GM23338 (cell line): ENCODE results near the gene SDR39U1. TPM values are rescaled to one million over a fixed set of nuclear protein-coding genes. Genes with fewer than 3 reads are reported as not detected.

Experiments
- ATAC-seq: fragments of 200-7000 bp; cut with Tn5 transposase; 3 replicates; pipeline ENCODE4 v1.9.1; 2020
- DNase-seq: peaks from one replicate; pipeline ENCODE4 v3.0.0-alpha.2; 2015; ENCODE audit warnings: low spot score
- H2AFZ ChIP-seq: fragments of 200-600 bp; sonication (generic); 2 replicates; pipeline ENCODE4 v1.8.0; 2016; ENCODE audit warnings: antibody characterized with exemption, mild to moderate bottlenecking, moderate library complexity
- H3F3A ChIP-seq: fragments of 200-600 bp; sonication (generic); replicated peaks from 2 replicates; pipeline ENCODE4 v1.8.0; 2017; ENCODE audit warnings: antibody characterized with exemption, mixed run types, low read depth
- H3K27ac ChIP-seq: fragments of 200-600 bp; sonication (generic); 2 replicates; pipeline ENCODE4 v1.6.1; 2016; ENCODE audit warnings: low read depth
- H3K27me3 ChIP-seq: fragments of 200-600 bp; sonication (generic); 2 replicates; pipeline ENCODE4 v1.8.0; 2016; ENCODE audit warnings: mild to moderate bottlenecking, mixed run types, moderate library complexity; ENCODE audit not compliant: insufficient read depth
- H3K36me3 ChIP-seq: fragments of 200-600 bp; sonication (generic); 2 replicates; pipeline ENCODE4 v1.8.0; 2016; ENCODE audit warnings: mild to moderate bottlenecking; ENCODE audit not compliant: insufficient read depth
- H3K4me1 ChIP-seq: fragments of 200-600 bp; sonication (generic); 2 replicates; pipeline ENCODE4 v1.8.0; 2016; ENCODE audit warnings: mild to moderate bottlenecking, moderate library complexity; ENCODE audit not compliant: insufficient read depth
- H3K4me2 ChIP-seq: fragments of 200-600 bp; sonication (generic); 2 replicates; pipeline ENCODE4 v1.7.1; 2017; ENCODE audit warnings: mixed run types
- H3K4me3 ChIP-seq: fragments of 200-600 bp; sonication (generic); 2 replicates; pipeline ENCODE4 v1.6.1; 2016; ENCODE audit warnings: mixed run types
- H3K79me2 ChIP-seq: fragments of 200-600 bp; sonication (generic); replicated peaks from 2 replicates; pipeline ENCODE4 v1.8.0; 2017; ENCODE audit warnings: mild to moderate bottlenecking; ENCODE audit not compliant: insufficient read depth
- H3K9me2 ChIP-seq: fragments of 200-600 bp; sonication (generic); 2 replicates; pipeline ENCODE4 v1.8.0; 2017; ENCODE audit not compliant: insufficient read depth
- H4K20me1 ChIP-seq: fragments of 200-600 bp; sonication (generic); replicated peaks from 2 replicates; pipeline ENCODE4 v1.8.0; 2017; ENCODE audit warnings: mild to moderate bottlenecking; ENCODE audit not compliant: insufficient read depth
- H3K27ac Mint-ChIP-seq: 2 replicates; pipeline ENCODE4 v1.8.0; 2020; ENCODE audit warnings: inconsistent platforms, mild to moderate bottlenecking, moderate library complexity, mixed read lengths
- H3K27me3 Mint-ChIP-seq: 3 replicates; pipeline ENCODE4 v1.8.0; 2022; ENCODE audit warnings: low read depth, mild to moderate bottlenecking, moderate library complexity, mixed read lengths, inconsistent platforms; ENCODE audit not compliant: insufficient read depth, poor library complexity
- H3K36me3 Mint-ChIP-seq: 3 replicates; pipeline ENCODE4 v1.8.0; 2021; ENCODE audit warnings: low read depth, mild to moderate bottlenecking, inconsistent platforms, moderate library complexity, mixed read lengths
- H3K4me1 Mint-ChIP-seq: 3 replicates; pipeline ENCODE4 v1.8.0; 2020; ENCODE audit warnings: mild to moderate bottlenecking, inconsistent platforms, mixed read lengths
- H3K4me3 Mint-ChIP-seq: 3 replicates; pipeline ENCODE4 v1.8.0; 2021; ENCODE audit warnings: moderate library complexity, mild to moderate bottlenecking, inconsistent platforms, mixed read lengths
- H3K9me3 Mint-ChIP-seq: 3 replicates; pipeline ENCODE4 v1.8.0; 2020; ENCODE audit warnings: moderate library complexity, mild to moderate bottlenecking, inconsistent platforms, mixed read lengths
- ETS1 ChIP-seq: IDR thresholded peaks from 2 replicates; pipeline ENCODE4 v1.6.1; 2016; ENCODE audit warnings: antibody characterized with exemption
- EZH2 ChIP-seq: fragments of 200-600 bp; sonication (generic); IDR thresholded peaks from one replicate; pipeline ENCODE4 v1.8.0; 2017; ENCODE audit warnings: antibody characterized with exemption, mild to moderate bottlenecking, low read depth; ENCODE audit not compliant: unreplicated experiment
- EZH2phosphoT487 ChIP-seq: fragments of 200-600 bp; sonication (generic); IDR thresholded peaks from one replicate; pipeline ENCODE4 v1.8.1; 2018; ENCODE audit warnings: antibody characterized with exemption; ENCODE audit not compliant: unreplicated experiment
- POLR2AphosphoS5 ChIP-seq: IDR thresholded peaks from 2 replicates; pipeline ENCODE4 v1.6.1; 2016; ENCODE audit warnings: antibody characterized with exemption, low read depth
- STAT1 ChIP-seq: IDR thresholded peaks from one replicate; pipeline ENCODE4 v1.6.1; 2016; ENCODE audit warnings: antibody characterized with exemption; ENCODE audit not compliant: unreplicated experiment
- ZNF114 ChIP-seq: fragments of 250-450 bp; sonication (Bioruptor Pico); IDR thresholded peaks from 2 replicates; pipeline ENCODE4 v1.5.0; 2020; ENCODE audit warnings: mild to moderate bottlenecking, moderate library complexity
- ZNF331 ChIP-seq: fragments of 250-450 bp; sonication (Bioruptor Pico); IDR thresholded peaks from 2 replicates; pipeline ENCODE4 v1.5.0; 2020; ENCODE audit warnings: low read depth, mild to moderate bottlenecking, moderate library complexity
- polyA plus RNA-seq: library from polyadenylated mRNA; unstranded; fragments of >200 nt; fragmentation: Nextera tagmentation; extraction: Ambion mirVana; gene quantifications from 2 replicates; pipeline ENCODE4 v1.2.1, GENCODE V29; 2016
- total RNA-seq: library from RNA; depleted of rRNA; stranded (reverse); fragments of >200 nt; shearing (Covaris generic); gene quantifications from 2 replicates; pipeline ENCODE4 v1.2.3, GENCODE V29; 2014
- TF ChIP-seq, protein P1 (sequence below): fragments of 250-450 bp; sonication (Bioruptor Pico); IDR thresholded peaks from 2 replicates; pipeline ENCODE4 v1.5.0; 2020; ENCODE audit warnings: mild to moderate bottlenecking, moderate library complexity

The SDR39U1 gene
- total and polyA plus RNA-seq, 2 experiments from 2014 or later = 22.9 to 66.5 TPM

- TF ChIP-seq EZH2 (no peak), ZNF114 (CRISPR knock-in tag) (no peak)
- TF ChIP-seq, protein P1, sequence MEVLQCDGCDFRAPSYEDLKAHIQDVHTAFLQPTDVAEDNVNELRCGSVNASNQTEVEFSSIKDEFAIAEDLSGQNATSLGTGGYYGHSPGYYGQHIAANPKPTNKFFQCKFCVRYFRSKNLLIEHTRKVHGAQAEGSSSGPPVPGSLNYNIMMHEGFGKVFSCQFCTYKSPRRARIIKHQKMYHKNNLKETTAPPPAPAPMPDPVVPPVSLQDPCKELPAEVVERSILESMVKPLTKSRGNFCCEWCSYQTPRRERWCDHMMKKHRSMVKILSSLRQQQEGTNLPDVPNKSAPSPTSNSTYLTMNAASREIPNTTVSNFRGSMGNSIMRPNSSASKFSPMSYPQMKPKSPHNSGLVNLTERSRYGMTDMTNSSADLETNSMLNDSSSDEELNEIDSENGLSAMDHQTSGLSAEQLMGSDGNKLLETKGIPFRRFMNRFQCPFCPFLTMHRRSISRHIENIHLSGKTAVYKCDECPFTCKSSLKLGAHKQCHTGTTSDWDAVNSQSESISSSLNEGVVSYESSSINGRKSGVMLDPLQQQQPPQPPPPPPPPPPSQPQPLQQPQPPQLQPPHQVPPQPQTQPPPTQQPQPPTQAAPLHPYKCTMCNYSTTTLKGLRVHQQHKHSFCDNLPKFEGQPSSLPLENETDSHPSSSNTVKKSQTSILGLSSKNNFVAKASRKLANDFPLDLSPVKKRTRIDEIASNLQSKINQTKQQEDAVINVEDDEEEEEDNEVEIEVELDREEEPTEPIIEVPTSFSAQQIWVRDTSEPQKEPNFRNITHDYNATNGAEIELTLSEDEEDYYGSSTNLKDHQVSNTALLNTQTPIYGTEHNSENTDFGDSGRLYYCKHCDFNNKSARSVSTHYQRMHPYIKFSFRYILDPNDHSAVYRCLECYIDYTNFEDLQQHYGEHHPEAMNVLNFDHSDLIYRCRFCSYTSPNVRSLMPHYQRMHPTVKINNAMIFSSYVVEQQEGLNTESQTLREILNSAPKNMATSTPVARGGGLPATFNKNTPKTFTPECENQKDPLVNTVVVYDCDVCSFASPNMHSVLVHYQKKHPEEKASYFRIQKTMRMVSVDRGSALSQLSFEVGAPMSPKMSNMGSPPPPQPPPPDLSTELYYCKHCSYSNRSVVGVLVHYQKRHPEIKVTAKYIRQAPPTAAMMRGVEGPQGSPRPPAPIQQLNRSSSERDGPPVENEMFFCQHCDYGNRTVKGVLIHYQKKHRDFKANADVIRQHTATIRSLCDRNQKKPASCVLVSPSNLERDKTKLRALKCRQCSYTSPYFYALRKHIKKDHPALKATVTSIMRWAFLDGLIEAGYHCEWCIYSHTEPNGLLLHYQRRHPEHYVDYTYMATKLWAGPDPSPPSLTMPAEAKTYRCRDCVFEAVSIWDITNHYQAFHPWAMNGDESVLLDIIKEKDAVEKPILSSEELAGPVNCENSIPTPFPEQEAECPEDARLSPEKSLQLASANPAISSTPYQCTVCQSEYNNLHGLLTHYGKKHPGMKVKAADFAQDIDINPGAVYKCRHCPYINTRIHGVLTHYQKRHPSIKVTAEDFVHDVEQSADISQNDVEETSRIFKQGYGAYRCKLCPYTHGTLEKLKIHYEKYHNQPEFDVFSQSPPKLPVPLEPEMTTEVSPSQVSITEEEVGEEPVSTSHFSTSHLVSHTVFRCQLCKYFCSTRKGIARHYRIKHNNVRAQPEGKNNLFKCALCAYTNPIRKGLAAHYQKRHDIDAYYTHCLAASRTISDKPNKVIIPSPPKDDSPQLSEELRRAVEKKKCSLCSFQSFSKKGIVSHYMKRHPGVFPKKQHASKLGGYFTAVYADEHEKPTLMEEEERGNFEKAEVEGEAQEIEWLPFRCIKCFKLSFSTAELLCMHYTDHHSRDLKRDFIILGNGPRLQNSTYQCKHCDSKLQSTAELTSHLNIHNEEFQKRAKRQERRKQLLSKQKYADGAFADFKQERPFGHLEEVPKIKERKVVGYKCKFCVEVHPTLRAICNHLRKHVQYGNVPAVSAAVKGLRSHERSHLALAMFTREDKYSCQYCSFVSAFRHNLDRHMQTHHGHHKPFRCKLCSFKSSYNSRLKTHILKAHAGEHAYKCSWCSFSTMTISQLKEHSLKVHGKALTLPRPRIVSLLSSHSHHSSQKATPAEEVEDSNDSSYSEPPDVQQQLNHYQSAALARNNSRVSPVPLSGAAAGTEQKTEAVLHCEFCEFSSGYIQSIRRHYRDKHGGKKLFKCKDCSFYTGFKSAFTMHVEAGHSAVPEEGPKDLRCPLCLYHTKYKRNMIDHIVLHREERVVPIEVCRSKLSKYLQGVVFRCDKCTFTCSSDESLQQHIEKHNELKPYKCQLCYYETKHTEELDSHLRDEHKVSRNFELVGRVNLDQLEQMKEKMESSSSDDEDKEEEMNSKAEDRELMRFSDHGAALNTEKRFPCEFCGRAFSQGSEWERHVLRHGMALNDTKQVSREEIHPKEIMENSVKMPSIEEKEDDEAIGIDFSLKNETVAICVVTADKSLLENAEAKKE (CRISPR knock-in tag) = no peak
These were observed 12.4 kb downstream of the SDR39U1 start (continued) for GRCh38 chr14:24430143-24430681.

DNA sequence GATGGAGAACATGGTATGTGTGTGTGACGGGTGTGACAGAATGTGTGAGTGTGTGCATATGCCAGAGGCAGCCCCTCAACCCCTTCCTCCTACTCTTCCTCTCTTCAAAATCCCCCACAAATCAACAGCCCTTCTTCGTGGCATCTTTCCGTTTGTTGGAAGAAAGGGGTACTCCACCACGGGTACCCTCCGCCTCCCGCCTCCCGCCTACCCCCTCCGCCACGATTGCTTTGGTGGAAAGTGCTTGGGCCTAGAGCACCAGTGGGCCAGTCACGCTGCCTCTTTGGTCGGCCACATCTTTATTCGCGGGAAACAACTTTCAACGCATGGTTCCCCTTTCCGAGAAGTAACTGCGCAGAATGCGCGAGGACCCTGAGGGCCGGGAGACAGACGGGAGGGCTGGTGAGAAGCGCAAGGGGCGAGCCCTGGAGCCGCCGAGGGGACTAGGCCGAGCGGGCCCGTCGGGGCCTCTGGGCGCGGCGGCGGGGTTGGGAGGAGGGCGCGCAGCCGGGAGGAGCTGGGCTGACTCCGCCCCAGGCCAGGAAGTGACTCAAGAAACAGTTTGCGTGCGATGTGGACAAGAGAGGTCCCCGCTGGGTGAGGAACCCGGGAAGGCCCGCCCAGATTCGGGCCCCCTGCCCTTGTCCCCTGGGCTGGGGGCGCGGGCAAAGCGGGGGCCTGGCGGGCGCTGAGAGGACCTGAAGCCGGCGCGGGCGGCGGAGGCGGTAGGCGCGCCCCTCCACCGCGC is 13.0 kb downstream of the SDR39U1 start, which contains the start of the genes CBLN3 and KHNYN:
Gene CBLN3, minus strand, starts transcription at position 274 of the 748 bp plus-strand sequence. CDS start 614 bp downstream, outside the sequence.
Gene KHNYN, plus strand, starts transcription at position 560 of the 748 bp plus-strand sequence. CDS start 777 bp downstream, outside the sequence.
- ATAC-seq (peak; percentile 65), DNase-seq (peak; percentile 94)
- H3K4me1 ChIP-seq = peaks cover 19% of the 10 kb centered on the region
- H3K36me3 ChIP-seq = no peaks in the 10 kb centered on the region
- Mint-ChIP-seq H3K9me3 (no peaks in the 10 kb centered on the region), H3K4me3 (peak within 1 kb of the TSS; percentile 83), H3K4me1 (peaks cover 25% of the 10 kb centered on the region), H3K27me3 (peaks cover 18% of the 10 kb centered on the region), H3K27ac (no peak within 1 kb of the TSS; the same call in 1 of the 2 replicates), H3K36me3 (peaks cover 4% of the 10 kb centered on the region; the same call in 2 of the 3 replicates)
- H4K20me1 ChIP-seq = no peaks in the 10 kb centered on the region
- H3K27ac ChIP-seq = 0 out of 2 replicates have a peak within 1 kb of the TSS, but pooled peaks have one; percentile 59
- H3K4me2 ChIP-seq = peak within 1 kb of the TSS; percentile 96
- peak within 1 kb of the TSS; percentile 85 for H3K4me3 ChIP-seq
- peaks cover 11% of the 10 kb centered on the region for H3F3A ChIP-seq
- peaks cover 26% of the 10 kb centered on the region for H3K27me3 ChIP-seq
- H3K79me2 ChIP-seq = no peaks in the 10 kb centered on the region
- H3K9me2 ChIP-seq = no peaks in the 10 kb centered on the region
- H2AFZ ChIP-seq = peak within 1 kb of the TSS; percentile 98
- no peak for TF ChIP-seq ZNF331 (CRISPR knock-in tag)
- no peak for TF ChIP-seq STAT1
- no peak for TF ChIP-seq ZNF114 (CRISPR knock-in tag)
- 0 out of 2 replicates have a peak, but pooled peaks have one; percentile 64 for TF ChIP-seq POLR2AphosphoS5
- no peak for TF ChIP-seq EZH2phosphoT487
- no peak for TF ChIP-seq ETS1
